MM.1S (cell line): Measurements from ENCODE around the gene ABCC3.

Source experiments
- DNase-seq: peaks from one replicate; pipeline ENCODE4 v3.0.0-alpha.2; 2015
- H2AFZ ChIP-seq: fragments of 300-600 bp; sonication (generic); 2 replicates; pipeline ENCODE4 v1.6.0; 2016; ENCODE audit warnings: antibody characterized with exemption, low read length
- H3F3A ChIP-seq: fragments of 300-600 bp; sonication (generic); 2 replicates; pipeline ENCODE4 v1.6.1; 2016; ENCODE audit warnings: mild to moderate bottlenecking, antibody characterized with exemption, low read length, moderate library complexity, mixed read lengths; ENCODE audit not compliant: insufficient read depth
- H3K27ac ChIP-seq: fragments of 300-600 bp; sonication (generic); 2 replicates; pipeline ENCODE4 v1.5.1; 2016; ENCODE audit warnings: mild to moderate bottlenecking, low read length
- H3K27me3 ChIP-seq: fragments of 300-600 bp; sonication (generic); replicated peaks from 2 replicates; pipeline ENCODE4 v1.6.0; 2016; ENCODE audit warnings: low read length; ENCODE audit not compliant: insufficient read depth
- H3K36me3 ChIP-seq: fragments of 300-600 bp; sonication (generic); replicated peaks from 2 replicates; pipeline ENCODE4 v1.6.1; 2016; ENCODE audit warnings: mild to moderate bottlenecking, low read length, mixed read lengths; ENCODE audit not compliant: insufficient read depth
- H3K4me1 ChIP-seq: fragments of 300-600 bp; sonication (generic); 2 replicates; pipeline ENCODE4 v1.6.1; 2016; ENCODE audit warnings: low read length, mixed read lengths
- H3K4me2 ChIP-seq: fragments of 300-600 bp; sonication (generic); 2 replicates; pipeline ENCODE4 v1.6.0; 2016; ENCODE audit warnings: low read depth, low read length
- H3K4me3 ChIP-seq: fragments of 300-600 bp; sonication (generic); 2 replicates; pipeline ENCODE4 v1.5.1; 2016; ENCODE audit warnings: low read length, mixed read lengths
- H3K79me2 ChIP-seq: fragments of 300-600 bp; sonication (generic); 2 replicates; pipeline ENCODE4 v1.6.1; 2016; ENCODE audit warnings: mixed run types, low read length, mixed read lengths
- H3K9ac ChIP-seq: fragments of 300-600 bp; sonication (generic); 2 replicates; pipeline ENCODE4 v1.6.1; 2016; ENCODE audit warnings: low read length, mixed read lengths
- H3K9me2 ChIP-seq: fragments of 300-600 bp; sonication (generic); replicated peaks from 2 replicates; pipeline ENCODE4 v1.6.1; 2016; ENCODE audit warnings: mild to moderate bottlenecking, low read length, mixed read lengths; ENCODE audit not compliant: insufficient read depth
- H3K9me3 ChIP-seq: fragments of 300-600 bp; sonication (generic); replicated peaks from 2 replicates; pipeline ENCODE4 v1.6.1; 2016; ENCODE audit warnings: mild to moderate bottlenecking, low read length, mixed read lengths; ENCODE audit not compliant: insufficient read depth
- H4K20me1 ChIP-seq: fragments of 300-600 bp; sonication (generic); 2 replicates; pipeline ENCODE4 v1.6.1; 2016; ENCODE audit warnings: mild to moderate bottlenecking, low read length, moderate library complexity, mixed read lengths; ENCODE audit not compliant: insufficient read depth
- EZH2 ChIP-seq: fragments of 300-600 bp; sonication (generic); optimal IDR thresholded peaks from 2 replicates; pipeline ENCODE3; 2017; ENCODE audit warnings: low read depth, mild to moderate bottlenecking, antibody characterized with exemption, low read length, mixed read lengths
- EZH2phosphoT487 ChIP-seq: fragments of 300-600 bp; sonication (generic); IDR thresholded peaks from 2 replicates; pipeline ENCODE4 v1.6.1; 2018; ENCODE audit warnings: antibody characterized with exemption, low read length
- TF ChIP-seq, protein P1 (sequence below): fragments of 300-600 bp; sonication (generic); IDR thresholded peaks from 2 replicates; pipeline ENCODE4 v1.5.1; 2016; ENCODE audit warnings: antibody characterized with exemption, low read length, mixed read lengths

ABCC3 gene

DNA sequence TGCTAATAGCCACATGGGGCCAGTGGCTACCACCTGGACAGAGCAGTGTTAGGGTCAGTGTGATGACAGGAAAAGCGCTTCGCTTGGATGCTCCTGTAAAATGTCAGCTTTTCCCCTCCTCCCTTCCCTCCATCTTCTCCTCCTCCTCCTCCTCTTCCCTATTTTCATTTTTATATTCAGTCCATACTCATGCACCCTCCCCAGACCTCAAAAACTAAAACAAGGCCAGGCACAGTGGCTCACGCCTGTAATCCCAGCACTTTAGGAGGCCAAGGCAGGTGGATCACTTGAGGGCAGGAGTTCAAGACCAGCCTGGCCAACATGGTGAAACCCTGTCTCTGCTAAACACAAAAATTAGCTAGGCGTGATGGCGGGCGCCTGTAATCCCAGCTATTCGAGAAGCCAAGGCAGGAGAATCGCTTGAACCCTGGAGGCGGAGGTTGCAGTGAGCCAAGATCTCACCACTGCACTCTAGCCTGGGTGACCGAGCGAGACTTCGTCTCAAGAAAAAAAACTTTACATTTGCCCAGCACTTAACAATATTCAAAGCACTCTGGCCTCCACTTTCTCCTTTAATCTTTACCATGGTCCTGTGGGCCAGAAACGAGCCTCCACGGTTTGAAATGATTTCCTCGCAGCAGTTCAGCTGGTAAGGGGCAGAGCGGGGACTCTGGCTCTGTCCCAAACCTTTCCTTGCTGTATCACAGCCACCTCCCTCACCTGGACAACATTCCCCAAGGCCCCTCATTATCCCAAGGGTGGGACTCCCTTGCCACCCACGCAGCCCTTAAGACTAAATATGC lies 51.2 kb downstream of the ABCC3 start:
- Histone ChIP-seq H3K27ac (no peak overlapping the region), H3K9ac (no peak overlapping the region), H3K36me3 (no peaks in the 10 kb centered on the region), H3F3A (no peaks in the 10 kb centered on the region), H3K4me3 (no peak overlapping the region), H3K27me3 (0 out of 2 replicates have a peak, but pooled peaks cover 8% of the 10 kb centered on the region), H3K79me2 (no peaks in the 10 kb centered on the region), H3K4me2 (no peak overlapping the region), H4K20me1 (no peaks in the 10 kb centered on the region), H3K9me3 (no peaks in the 10 kb centered on the region), H2AFZ (no peak overlapping the region), H3K4me1 (no peaks in the 10 kb centered on the region), H3K9me2 (no peaks in the 10 kb centered on the region)
- no peak for TF ChIP-seq EZH2phosphoT487
- no peak for TF ChIP-seq EZH2
- TF ChIP-seq, protein P1, sequence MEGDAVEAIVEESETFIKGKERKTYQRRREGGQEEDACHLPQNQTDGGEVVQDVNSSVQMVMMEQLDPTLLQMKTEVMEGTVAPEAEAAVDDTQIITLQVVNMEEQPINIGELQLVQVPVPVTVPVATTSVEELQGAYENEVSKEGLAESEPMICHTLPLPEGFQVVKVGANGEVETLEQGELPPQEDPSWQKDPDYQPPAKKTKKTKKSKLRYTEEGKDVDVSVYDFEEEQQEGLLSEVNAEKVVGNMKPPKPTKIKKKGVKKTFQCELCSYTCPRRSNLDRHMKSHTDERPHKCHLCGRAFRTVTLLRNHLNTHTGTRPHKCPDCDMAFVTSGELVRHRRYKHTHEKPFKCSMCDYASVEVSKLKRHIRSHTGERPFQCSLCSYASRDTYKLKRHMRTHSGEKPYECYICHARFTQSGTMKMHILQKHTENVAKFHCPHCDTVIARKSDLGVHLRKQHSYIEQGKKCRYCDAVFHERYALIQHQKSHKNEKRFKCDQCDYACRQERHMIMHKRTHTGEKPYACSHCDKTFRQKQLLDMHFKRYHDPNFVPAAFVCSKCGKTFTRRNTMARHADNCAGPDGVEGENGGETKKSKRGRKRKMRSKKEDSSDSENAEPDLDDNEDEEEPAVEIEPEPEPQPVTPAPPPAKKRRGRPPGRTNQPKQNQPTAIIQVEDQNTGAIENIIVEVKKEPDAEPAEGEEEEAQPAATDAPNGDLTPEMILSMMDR: no peak
- no peak for DNase-seq

DNA sequence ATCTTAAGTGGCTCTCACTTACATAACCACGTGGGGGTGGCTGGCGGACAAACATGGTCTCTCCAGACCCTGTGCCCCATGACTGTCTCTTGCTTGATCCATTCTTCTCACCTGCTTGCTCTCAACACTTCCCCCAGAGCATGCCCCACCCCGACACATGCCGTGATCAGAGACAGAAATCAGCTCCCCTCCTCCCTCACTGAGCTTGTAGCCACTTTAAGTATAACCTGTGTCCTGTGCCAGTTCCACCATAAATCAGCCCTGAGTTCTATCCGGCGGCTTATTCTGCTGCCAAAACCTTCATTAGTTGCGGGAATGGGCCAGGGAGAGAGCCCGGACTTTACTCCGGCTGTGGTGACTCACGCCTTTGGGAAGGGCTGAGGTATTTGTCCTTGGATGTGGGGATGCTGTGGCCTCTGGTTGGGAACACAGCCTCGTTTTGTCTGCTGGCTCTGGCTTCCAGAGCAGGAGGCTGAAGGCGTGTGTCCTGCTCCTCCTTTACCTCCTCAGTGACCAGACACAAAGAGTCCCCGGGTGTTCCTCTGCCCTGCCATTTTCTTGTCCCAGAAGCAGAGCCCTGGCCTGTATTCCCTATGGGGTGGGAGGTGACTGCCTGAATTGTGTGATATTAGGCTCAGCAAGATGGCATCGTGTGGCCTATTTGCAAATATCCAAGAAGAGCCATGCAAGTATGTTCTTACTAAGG lies 52.0 kb downstream of the ABCC3 start:
- H4K20me1 ChIP-seq: no peaks in the 10 kb centered on the region
- no peak overlapping the region for H3K27ac ChIP-seq

DNA sequence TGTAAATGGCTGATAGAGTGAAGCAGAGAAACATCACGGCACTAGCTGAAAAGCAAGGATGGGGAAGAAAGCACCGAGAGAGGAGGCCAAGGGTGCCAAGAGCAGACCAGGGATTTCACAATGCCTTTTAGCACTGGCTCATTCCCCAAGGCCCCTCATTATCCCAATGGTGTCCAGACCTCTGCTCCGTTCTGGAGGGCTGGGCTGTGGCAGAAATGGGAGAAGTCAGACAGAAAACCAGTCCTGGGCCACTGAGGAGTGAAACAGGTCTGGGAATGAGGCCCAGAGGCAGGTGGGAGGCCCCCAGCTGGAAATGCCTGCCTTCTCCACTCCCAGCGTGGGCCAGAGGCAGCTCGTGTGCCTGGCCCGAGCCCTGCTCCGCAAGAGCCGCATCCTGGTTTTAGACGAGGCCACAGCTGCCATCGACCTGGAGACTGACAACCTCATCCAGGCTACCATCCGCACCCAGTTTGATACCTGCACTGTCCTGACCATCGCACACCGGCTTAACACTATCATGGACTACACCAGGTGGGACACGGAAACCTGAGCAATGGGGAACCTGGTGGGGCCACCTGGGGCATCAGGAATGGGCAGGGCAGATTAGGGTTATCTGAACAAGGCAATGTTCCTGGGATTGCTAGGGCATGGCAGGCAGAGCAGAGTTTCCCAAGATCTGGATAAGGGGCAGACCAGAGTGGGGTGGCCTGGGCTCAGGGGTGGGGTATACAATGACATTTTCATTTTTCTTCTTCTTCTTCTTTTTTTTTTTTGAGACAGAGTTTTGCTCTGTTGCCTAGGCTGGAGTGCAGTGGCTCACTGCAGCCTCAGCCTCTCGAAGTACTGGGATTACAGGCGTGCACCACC lies 52.8 kb downstream of the ABCC3 start:
- H3K79me2 ChIP-seq: no peaks in the 10 kb centered on the region
- H3K36me3 ChIP-seq: no peaks in the 10 kb centered on the region
- no peak for DNase-seq
- H3K9ac ChIP-seq: no peak overlapping the region
- no peak for TF ChIP-seq EZH2
- TF ChIP-seq, protein P1: no peak
- TF ChIP-seq EZH2phosphoT487: no peak
- H3K9me2 ChIP-seq: no peaks in the 10 kb centered on the region
- no peaks in the 10 kb centered on the region for H4K20me1 ChIP-seq
- H3K9me3 ChIP-seq: no peaks in the 10 kb centered on the region
- no peaks in the 10 kb centered on the region for H3K4me1 ChIP-seq
- no peak overlapping the region for H2AFZ ChIP-seq
- no peak overlapping the region for H3K4me3 ChIP-seq
- H3K27me3 ChIP-seq: no peaks in the 10 kb centered on the region
- H3K27ac ChIP-seq: no peak overlapping the region
- no peak overlapping the region for H3K4me2 ChIP-seq
- H3F3A ChIP-seq: no peaks in the 10 kb centered on the region

More for the DNA sequence above, 52.0 kb downstream of the ABCC3 start:
- Histone ChIP-seq H3K9ac (no peak overlapping the region), H3K36me3 (no peaks in the 10 kb centered on the region), H3K4me2 (no peak overlapping the region), H2AFZ (no peak overlapping the region), H3K4me3 (no peak overlapping the region), H3K9me3 (no peaks in the 10 kb centered on the region), H3K79me2 (no peaks in the 10 kb centered on the region), H3K9me2 (no peaks in the 10 kb centered on the region), H3F3A (no peaks in the 10 kb centered on the region), H3K4me1 (no peaks in the 10 kb centered on the region), H3K27me3 (0 out of 2 replicates have a peak, but pooled peaks cover 3% of the 10 kb centered on the region)
- no peak for DNase-seq
- no peak for TF ChIP-seq EZH2phosphoT487
- TF ChIP-seq EZH2: no peak
- TF ChIP-seq, protein P1: no peak
